Measurements from ENCODE around the gene MSH5. TPM values are rescaled to one million over a fixed set of nuclear protein-coding genes. Genes with fewer than 3 reads are reported as not detected.

Gene MSH5
- total RNA-seq, 1 experiment from 2014 or later = 38.1 TPM

GRCh38 chr6:31778999-31779885 lies 39.4 kb downstream of the MSH5 start:
- POLR2A ChIA-PET = interaction anchor here (0.6 kb wide), 2 partner anchors 16 to 49 kb away, joined by 5 to 6 read pairs; no protein-coding TSS in a partner anchor
- in situ Hi-C loops (cut with HindIII; ENCODE audit: low pct_unique_long_range_greater_than_20kb, low sequenced_read_pairs) (no loop called here), intact Hi-C loops (cut with micrococcal nuclease; ENCODE audit: unreplicated experiment) (loop anchor here (10.0 kb wide), 1 partner anchor 46 kb away; the partner anchor contains the start of gene HSPA1B)
- ATAC-seq (no peak), DNase-seq (ENCODE audit: low read depth, low spot score) (no peak)
- Histone ChIP-seq H3K27ac (ENCODE audit: low read length) (no peak overlapping the region), H3K4me1 (ENCODE audit: control insufficient read depth, insufficient read depth, low read length) (peaks cover 31% of the 10 kb centered on the region), H3K27me3 (ENCODE audit: control insufficient read depth, insufficient read depth, low read length) (no peaks in the 10 kb centered on the region), H3K9me3 (ENCODE audit: control insufficient read depth, insufficient read depth, low read depth, low read length) (no peaks in the 10 kb centered on the region), H3K4me3 (ENCODE audit: low read depth in 2 of 2, low read length in 2 of 2) (no peak overlapping the region), H3K36me3 (ENCODE audit: control insufficient read depth, insufficient read depth, low read length) (no peaks in the 10 kb centered on the region)
- BruUV-seq (replicated peaks) = no TSS peak
- CTCF ChIA-PET = interaction anchor here (0.6 kb wide), 1 partner anchor 11 kb away, joined by 5 read pairs; no protein-coding TSS in a partner anchor
- TF ChIP-seq POLR2AphosphoS5 (IDR thresholded peaks at IDR 0.05; ENCODE audit: low read depth, low read length) (no peak), TCF7L2 (IDR thresholded peaks at IDR 0.05; ENCODE audit: low read depth, low read length) (no peak), REST (IDR thresholded peaks at IDR 0.05; ENCODE audit: insufficient read depth in 1 of 2, low read depth in 2 of 2, low read length in 1 of 2) (no peak), SIN3A (IDR thresholded peaks at IDR 0.05; ENCODE audit: borderline replicate concordance, insufficient read depth, low read depth, low read length) (no peak), CTCF (IDR thresholded peaks at IDR 0.05) (no peak)

DNA sequence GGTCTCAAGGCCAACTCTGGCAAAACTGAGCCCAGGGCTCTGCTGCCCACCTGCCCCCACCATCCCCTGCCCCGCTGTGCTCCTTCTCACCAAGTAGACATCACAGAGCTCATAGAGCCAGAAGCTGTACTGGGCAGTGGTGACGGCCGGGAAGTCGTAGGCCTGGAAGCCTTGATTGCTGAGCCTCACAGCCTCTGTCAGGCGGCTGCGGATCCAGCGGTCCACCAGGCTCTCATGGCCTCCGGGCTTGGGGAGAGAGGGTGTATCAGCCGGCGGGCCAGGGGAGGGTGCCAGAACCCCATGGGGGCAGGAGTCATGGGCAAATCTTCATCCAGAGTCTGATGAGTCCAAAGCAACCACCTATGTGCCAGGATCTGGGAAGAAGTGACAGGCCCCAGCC lies 40.1 kb downstream of the MSH5 start:
- no TSS peak for BruUV-seq (replicated peaks)
- H3K4me3 ChIP-seq (ENCODE audit: low read depth in 2 of 2, low read length in 2 of 2) = no peak overlapping the region
- POLR2A ChIA-PET = no interaction called here
- CTCF ChIA-PET = interaction anchor here (0.7 kb wide), 1 partner anchor 233 kb away, joined by 3 read pairs; the partner anchor contains the start of gene ATP6V1G2
- no peaks in the 10 kb centered on the region for H3K27me3 ChIP-seq (ENCODE audit: control insufficient read depth, insufficient read depth, low read length)
- TF ChIP-seq CTCF (IDR thresholded peaks at IDR 0.05) = no peak
- TF ChIP-seq POLR2AphosphoS5 (IDR thresholded peaks at IDR 0.05; ENCODE audit: low read depth, low read length) = no peak
- TF ChIP-seq REST (IDR thresholded peaks at IDR 0.05; ENCODE audit: insufficient read depth in 1 of 2, low read depth in 2 of 2, low read length in 1 of 2) = no peak
- TF ChIP-seq TCF7L2 (IDR thresholded peaks at IDR 0.05; ENCODE audit: low read depth, low read length) = no peak
- TF ChIP-seq SIN3A (IDR thresholded peaks at IDR 0.05; ENCODE audit: borderline replicate concordance, insufficient read depth, low read depth, low read length) = no peak
- no peak overlapping the region for H3K27ac ChIP-seq (ENCODE audit: low read length)
- no peaks in the 10 kb centered on the region for H3K9me3 ChIP-seq (ENCODE audit: control insufficient read depth, insufficient read depth, low read depth, low read length)
- peaks cover 31% of the 10 kb centered on the region for H3K4me1 ChIP-seq (ENCODE audit: control insufficient read depth, insufficient read depth, low read length)
- DNase-seq (ENCODE audit: low read depth, low spot score) (no peak), ATAC-seq (no peak)
- in situ Hi-C loops (cut with HindIII; ENCODE audit: low pct_unique_long_range_greater_than_20kb, low sequenced_read_pairs) (no loop called here), intact Hi-C loops (cut with micrococcal nuclease; ENCODE audit: unreplicated experiment) (loop anchor here (10.0 kb wide), 1 partner anchor 45 kb away; the partner anchor contains the start of gene HSPA1B)
- no peaks in the 10 kb centered on the region for H3K36me3 ChIP-seq (ENCODE audit: control insufficient read depth, insufficient read depth, low read length)

Measured in Panc1 (cell line).